NCI-H2107 treated with DMSO at 0.1 percent for 48 hours (cell line): ENCODE results near the gene RAB24.

Experiments used
- DNase-seq: peaks from one replicate; lab custom pipeline; 2025; ENCODE audit not compliant: unreplicated experiment; lab: John Stamatoyannopoulos, UW

Gene RAB24

DNA sequence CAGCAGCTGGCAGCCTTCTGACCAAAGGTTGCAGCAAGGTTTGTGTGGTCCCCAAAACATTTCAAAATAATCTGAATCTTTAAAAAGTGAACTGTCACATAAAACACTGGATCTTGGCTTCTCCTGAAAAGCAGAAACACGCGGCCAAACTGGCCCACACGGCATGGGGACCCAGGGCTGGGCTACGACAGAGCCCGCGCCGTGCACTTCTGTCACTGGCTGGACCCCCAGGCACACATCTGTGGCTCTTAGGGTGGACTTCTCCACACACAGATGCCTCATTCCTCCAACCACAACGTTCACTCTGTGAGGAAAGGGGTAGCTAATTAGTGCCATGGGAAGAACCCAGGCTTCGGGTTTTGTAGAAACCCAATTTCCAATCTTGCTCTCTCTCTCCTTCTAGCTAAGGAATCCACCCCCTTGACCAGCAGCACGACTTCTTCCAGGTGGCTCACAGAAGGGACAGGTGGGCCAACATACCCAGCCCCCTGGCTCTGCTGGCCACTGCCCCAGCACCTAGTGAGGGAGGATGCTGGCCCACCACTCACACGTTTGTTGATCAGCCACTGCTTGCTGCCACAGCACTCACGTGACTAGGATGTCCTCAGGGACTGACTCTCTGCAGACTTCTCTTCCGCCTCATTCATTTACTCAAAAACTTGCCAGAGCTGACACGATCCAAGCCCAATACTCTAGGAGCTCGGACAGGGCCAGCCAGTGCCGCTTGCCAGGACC is 30.1 kb upstream of the RAB24 start:
- no peak for DNase-seq

DNA sequence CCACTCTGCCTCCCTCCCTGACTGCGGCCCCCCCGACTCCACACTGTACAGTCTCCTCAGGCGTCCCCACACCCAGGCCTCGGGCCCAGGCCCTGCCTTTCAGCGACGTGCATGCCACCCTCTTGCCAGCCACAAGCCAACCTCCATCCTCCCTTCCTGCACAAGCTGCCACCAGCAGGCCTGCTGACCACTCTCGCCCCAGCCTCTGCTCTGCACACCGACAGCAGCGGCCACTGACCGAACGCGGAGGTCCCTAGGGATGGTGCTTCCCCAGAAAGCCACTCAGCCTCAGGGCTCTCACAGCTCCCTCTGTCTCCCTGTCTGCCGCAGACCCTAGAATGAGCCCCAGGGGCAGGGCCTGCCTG is 29.4 kb upstream of the RAB24 start:
- no peak for DNase-seq

DNA sequence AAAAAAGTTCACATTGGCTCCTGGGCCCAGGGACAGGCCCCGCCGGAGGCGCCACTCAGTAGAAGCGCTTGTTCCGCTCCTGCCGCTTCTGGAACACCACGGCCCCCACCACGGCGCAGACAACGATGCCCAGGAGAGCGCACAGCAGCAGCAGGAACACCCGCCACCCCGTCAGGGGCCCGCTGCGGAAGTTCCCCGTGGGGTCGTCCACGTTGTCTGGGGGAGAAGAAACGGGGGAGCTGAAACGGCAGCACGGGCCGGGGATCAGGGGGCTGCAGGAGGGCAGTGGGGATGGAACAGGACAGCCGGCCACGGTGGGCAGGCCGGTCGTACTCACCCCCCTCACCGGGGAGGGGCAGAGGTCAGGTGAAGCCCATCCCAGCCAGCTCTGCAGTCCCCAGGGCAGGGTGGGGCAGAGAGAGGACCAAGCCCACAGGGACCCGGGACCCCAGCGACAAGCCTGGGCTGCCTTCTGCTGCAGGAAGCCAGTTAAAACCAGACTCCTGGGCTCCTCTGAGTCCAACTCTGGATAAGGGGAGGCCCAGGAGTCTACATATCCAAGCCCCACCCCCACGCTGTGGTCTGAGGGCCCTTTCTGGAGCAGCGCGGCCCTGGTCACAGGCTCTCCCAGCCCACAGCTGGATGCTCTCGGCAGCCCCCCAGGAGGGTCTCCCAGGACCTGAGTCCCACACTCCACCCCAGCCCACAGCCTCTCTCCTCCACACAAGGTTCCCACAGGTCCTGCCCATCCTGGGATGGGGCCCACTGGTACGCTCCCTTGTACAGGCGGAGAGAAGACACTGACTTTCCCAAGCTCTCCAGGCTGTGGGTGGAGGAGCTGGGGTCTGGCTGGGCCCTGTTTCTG is 28.7 kb upstream of the RAB24 start:
- no peak for DNase-seq

DNA sequence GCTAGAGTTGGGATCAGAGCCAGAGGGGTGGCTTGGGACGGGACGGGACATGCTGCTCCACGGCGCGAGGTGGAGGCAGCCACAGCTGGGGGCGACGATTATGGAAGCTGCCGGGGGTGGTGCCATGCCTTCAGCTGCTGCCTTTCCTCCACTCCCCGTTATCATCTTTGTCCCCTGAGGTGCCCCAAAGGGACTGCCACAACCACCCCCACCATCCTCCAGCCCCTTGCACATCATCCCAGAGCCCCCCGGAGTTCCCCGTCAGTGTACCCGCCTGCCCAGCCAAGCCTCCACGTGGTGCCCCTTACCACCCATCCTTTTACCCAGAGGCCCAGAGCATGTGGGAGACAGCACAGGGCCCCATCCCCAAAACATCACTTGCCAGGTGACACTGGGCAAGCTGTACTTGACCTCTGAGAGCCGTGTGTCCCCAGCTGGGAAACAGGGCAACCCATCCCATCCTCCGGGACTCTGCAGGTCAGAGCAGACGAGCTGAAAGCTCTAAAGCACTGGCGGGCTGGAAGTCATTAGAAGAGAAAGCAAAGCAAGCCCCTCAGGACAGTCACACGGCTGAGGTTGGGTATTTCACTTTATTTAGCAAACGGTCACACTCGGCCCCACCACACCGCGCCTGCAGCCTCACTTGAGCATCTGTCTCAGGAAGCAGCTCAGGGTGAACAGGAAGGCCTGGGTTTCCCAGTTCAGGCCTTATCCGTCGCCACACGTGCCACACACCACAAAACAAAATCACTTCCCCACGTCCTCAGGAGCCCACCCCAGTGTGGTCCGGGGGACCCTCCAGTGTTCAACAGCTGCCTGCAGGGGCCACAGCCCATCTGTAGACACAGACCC is 27.7 kb upstream of the RAB24 start:
- DNase-seq = no peak

DNA sequence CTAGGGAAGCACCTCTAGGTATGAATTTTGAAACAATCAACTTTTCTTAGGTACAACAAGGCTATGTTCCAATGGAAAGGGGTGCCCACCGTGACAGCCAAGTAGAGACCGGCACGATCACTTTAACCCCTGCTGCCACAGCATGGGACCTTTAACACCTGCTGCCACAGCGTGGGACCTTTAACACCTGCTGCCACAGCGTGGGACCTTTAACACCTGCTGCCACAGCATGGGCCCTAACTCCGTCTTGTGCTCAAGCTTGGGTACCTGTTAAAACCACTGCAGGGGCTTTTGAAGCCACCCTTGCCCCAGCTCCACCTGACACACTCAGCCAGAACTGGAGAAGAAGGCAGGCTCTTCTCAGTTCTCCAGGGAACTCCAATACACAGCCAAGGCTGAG is 26.4 kb upstream of the RAB24 start:
- DNase-seq = no peak

DNA sequence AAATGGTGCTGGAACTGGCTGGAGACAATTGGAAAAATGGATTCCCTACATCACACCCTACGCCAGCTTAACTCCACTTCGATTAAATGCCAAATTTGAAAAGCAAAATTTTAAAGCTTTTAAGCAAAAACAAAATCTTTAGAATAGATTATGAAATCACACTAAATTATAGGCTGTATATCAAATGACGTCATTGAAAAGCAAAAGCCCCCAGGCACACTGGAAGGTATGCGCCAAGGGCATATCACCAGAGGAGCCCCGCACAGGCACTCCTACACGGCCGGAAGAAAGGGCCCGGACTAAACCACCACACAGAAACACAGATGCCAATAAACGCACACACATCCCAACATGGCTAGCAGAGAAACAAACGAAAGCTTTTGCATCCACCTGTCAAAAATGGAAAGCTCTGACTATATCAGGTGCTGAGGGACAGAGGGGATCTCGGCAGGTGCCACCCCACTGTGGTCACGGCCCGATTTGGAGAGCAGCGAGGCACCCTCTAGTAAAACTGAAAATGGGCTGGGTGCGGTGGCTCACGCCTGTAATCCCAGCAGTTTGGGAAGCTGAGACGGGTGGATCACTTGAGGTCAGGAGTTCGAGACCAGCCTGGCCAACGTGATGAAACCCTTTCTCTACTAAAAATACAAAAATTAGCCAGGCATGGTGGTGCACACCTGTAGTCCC is 25.2 kb upstream of the RAB24 start:
- DNase-seq = no peak

DNA sequence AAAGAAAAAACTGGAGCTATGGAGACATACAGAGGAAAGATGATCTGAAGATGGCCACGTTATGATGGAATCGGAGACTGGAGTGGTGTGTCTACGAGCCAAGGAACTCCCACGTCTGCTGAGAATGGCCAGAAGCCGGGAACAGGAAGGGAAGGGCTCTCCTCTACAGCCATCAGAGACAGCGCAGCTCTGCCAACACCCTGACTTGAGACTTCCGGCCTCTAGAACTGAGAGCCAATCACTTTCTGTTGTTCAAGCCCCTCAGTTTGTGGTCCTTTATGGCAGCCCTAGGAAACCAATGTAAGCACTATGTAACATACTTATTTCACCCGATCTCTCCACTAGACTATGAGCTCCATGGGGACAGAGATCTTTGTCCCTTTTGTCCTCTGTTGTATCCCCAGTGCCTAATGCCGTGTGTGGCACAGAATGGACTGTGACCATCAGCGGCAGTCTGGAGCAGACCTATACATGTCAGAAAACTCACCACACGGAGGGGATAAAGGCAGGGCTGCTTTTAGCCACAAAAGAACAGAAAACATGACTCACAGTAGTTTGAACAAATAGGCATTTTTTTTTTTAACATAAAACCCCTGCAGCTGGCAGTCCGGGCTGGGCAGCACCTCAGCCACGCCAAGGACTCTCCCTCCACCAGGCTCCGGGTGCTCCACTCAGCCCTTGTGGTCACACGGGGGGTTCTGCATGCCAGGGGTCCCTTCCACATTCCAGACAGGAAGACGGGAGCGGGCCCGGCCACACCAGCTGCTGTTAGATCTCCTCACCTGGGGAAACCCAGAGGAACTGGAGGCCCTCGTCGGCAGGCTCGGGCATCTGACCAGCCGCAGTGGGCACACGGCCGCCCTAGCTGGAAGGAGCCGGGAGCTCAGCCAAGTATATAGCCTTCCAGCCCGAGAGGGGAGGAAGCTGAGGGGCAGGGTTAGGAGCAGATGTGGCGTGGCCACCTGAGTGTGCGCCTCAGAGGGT is 24.3 kb upstream of the RAB24 start:
- no peak for DNase-seq

DNA sequence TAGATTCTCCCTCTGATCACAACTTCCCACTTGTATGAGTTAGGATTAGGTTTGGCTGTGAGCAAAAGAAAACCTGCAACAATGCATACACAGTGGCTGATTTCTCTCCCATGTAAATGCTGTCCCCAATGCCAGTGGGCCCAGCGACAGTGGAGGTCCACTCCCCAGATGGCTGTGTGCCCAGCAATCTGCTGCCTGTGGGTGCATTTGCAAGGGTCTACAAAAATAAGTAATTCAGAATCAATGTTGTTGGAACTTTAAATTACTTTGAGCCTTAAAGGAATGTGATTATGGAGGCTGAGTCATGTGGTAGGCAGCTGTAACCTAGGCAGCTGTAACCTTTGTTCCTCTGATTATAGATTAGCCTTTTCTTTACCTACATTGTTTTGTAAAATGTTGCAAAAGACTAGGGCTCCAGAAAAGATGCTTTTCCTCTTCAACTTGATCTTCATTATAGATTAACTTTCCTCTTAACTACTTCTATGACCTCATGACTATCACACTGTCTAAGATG is 22.4 kb upstream of the RAB24 start:
- no peak for DNase-seq

DNA sequence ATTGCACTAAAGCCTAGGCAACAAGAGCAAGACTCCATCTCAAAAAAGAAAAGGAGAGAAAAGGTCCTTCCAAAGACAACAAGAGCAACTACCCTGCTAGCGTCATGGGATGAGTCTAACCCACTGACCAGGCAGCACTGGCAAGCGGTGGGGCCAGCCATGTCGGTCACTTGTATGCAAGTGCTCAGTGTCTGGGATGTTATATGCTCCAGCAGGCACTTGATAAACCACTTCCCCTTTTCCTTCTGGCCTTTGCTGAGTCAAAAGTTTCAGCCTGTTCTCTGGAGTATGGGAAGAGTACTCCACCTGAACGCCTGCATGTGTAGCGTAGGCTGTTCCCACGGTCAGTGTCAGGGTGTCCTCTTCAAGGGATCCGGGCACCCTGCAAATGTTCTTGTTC is 17.4 kb upstream of the RAB24 start:
- DNase-seq = no peak

DNA sequence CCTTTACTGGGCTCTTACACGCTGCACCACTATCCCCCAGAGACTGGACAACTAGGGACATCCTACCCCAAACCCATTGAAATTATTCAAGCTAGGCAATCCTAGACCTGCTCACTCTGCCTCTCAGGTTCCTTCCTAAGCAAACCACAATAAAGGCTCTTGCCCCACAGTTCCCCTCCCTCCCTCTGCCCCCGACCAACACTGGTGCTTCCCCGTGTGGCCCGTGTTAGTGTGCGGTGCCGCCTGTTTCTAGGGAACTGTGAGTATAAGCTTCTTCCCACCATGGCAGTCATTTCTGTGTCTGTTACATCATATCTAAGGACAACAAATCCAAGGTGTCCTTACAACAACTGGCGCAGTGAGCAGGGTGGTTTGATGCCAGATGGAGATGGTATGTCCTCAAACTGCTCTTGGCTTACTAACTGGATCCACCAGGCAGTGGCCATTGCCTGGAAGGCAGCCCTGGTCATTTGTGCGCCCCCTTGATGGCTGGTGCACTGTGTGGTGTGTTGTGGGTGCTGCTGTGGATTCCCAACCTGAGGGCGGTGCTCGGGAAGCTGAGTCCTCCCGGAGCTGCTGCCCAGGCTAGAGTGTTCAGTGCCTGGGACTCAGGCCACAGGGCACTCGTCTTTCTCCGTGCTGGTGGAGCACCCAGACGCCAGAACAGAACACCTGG is 16.5 kb upstream of the RAB24 start:
- DNase-seq = no peak

DNA sequence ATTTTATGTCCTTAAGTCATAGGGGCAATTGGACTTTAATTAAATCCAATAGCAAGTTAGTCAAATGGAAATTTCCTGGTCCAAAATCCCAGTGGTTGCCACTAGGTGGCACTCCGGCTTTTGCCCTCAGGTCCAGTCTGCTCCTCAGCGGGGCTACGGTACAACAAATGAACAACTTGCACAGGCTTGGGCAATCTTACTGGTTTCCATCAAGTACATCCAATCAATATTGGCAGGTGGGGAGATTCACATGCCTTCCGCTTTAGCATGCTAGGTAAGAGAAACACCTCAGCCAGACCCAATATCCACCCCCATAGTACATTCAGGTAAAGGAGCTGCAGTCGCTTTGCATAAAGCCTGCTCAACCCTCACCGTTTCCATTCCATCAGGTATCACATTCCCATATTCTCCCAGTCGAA is 14.4 kb upstream of the RAB24 start:
- peak; percentile 57 for DNase-seq

DNA sequence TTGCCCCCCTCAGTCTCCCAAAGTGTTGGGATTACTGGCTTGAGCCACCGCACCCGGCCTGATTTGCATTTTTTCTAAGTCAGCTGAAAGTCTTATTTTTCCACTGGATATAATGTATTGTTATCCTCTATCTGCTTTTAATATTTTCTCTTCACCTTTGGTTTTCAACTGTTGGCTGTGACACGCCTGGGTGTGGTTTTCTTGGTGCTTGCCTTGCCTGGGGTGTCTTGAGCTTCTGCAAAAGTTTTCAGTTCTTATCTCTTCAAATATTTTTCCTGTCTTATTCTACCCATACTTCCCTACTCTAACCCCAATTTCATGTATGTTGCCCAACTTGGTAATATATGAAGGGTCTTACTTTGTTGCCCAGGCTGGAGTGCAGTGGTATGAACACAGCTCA is 12.5 kb upstream of the RAB24 start:
- no peak for DNase-seq

DNA sequence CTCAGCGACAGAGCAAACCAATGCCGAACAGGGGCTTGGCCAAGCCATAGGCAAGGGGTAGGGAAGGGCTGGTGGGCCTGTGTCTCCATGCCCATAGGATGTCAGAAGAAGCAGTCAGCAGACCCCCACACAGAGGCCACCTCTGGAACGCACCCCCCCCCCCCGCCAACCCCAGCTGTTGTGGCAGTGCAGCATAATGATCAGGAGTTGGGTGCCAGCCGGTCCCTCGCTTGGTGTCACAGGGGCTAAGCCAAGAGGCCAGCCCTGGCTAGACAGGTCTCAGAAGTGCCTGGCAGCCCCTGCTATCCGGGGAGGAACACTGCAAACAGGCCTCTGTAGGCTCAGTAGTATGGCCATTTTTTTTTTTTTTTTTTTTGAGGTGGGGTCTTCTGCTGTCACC is 11.9 kb upstream of the RAB24 start:
- DNase-seq = no peak

DNA sequence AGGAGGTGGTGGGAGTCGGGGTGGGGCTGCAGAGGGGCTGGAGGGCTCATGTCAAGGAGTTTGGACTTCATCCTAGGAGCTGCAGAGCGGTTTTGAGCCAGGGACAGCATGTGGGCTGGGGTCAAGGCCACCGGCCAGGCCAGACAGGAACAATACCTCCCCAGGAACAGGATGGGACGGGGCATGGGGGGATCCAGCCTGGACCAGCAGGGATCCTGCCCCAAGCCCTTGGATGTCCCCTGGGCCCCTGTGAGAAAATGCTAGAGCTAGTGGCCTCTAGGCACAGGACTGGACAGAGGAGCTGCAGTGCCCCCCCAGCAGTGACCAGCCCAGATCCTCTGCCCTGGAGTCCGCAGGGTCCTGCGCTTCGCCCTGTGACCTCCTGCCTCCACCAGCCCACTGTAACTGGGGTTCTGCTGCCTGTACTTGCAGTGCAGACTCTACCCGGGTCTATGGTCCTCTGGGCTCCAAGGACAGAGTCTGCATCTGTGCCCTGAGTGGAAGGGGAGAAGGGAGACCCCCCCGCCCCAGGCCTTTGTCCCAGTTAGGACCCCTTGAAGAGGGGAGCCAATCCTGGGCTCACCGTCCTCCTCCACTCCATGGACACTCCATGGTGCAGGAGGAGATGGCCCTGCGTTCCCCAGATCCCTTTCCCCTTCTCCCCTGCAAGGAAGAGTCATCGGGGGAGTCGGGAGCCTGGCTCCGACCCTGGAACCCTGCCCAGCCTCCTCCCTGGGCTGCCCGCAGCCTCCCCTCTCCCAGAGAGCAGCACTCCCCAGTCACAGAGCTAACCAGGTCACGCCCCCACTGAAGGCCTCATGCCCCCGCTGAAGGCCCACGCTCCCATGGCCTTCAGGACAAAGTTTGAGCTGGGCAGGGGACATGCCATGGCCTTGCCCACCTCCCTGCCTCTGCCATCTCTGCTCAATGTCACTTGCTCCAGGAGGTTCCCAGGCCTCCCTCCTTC is 11.1 kb upstream of the RAB24 start:
- no peak for DNase-seq

DNA sequence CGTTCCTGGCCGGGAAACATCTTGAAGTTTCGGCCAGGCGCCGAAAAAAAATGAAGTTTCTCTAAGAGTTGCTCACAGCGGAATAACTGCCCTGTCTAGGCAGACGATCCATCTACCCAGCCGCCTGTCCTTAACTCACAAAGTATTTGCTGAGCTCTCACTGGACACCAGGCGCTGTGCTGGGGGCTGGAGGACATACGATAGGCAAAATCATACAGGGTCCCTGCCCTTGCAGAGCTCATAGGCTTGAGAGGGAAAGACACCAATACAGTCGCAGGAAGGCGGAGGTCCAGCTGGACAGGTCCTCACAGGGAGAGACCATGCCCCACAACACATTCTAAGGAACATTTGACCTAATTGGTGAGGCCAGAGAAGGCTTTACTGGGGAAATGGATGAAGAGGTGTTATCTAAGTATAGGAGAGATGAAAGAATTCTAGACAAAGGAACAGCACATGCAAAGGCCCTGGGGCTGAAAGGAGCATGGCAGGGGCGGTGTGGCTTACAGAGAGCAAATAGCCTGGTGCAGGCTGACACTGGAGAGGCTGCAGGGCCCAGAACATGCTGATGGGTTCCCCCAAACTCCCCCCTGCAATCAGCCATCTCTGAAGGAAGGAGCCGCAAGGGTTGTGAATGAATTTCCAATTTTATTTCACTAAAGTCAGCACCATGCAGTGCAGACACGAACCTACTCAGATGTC is 10.2 kb upstream of the RAB24 start:
- DNase-seq = no peak

DNA sequence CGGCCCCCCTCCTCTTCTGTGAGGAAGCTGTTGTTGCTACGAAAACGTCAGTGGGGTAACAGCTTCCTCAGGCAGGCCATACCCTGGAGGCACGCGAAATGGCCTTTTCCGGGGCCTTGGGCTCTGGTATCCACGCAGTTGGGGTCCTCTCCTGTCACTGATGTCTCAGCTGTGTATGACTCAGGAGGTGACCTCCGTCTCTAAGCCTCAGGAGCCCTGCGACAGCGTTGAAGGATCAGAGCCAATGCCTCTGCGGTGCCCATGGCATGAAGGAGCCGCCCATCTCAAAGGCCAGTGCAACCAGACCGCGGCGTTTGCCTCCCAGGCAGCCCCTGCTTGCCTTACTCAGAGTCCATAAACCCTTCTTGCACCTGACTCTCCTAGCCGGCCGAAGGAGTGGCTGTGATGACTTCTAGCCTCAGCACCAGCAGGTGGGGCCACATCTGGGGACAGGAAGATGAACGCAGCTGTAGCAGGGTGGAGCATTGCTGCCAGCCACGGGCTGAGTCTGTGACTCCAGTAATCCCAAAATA is 9.2 kb upstream of the RAB24 start:
- no peak for DNase-seq
